Neuronal stem cell (in vitro differentiated cells): Measurements from ENCODE around the gene BLCAP.
"Not testable (repeated sequence)": the region's sequence is repeated elsewhere in the genome, so short reads cannot be mapped to it uniquely, and the experiment has no call there.

Experiments
- DNase-seq: peaks from one replicate; pipeline ENCODE4 v3.0.0-alpha.2; 2013; ENCODE audit warnings: low spot score
- H2AFZ ChIP-seq: one replicate; pipeline ENCODE4 v1.6.1; 2013; ENCODE audit warnings: mild to moderate bottlenecking, low read length, inconsistent platforms
- H2AK5ac ChIP-seq: 2 replicates; pipeline ENCODE4 v1.6.1; 2013; ENCODE audit warnings: low read depth, mild to moderate bottlenecking, inconsistent platforms, low read length, moderate library complexity, mixed read lengths
- H2BK120ac ChIP-seq: 2 replicates; pipeline ENCODE4 v1.6.1; 2013; ENCODE audit warnings: low read depth, mild to moderate bottlenecking, inconsistent platforms, low read length, moderate library complexity, mixed read lengths
- H2BK12ac ChIP-seq: one replicate; pipeline ENCODE4 v1.6.1; 2013; ENCODE audit warnings: low read length, inconsistent platforms
- H2BK15ac ChIP-seq: 2 replicates; pipeline ENCODE4 v1.6.1; 2013; ENCODE audit warnings: mild to moderate bottlenecking, low read length, inconsistent platforms, mixed read lengths
- H2BK5ac ChIP-seq: one replicate; pipeline ENCODE4 v1.6.1; 2013; ENCODE audit warnings: inconsistent platforms, mild to moderate bottlenecking, low read length, moderate library complexity
- H3K14ac ChIP-seq: one replicate; pipeline ENCODE4 v1.6.1; 2013; ENCODE audit warnings: low read length, inconsistent platforms
- H3K18ac ChIP-seq: 2 replicates; pipeline ENCODE4 v1.6.1; 2013; ENCODE audit warnings: low read length, inconsistent platforms
- H3K23ac ChIP-seq: 2 replicates; pipeline ENCODE4 v1.6.1; 2013; ENCODE audit warnings: low read depth, mild to moderate bottlenecking, mixed read lengths, low read length, inconsistent platforms; ENCODE audit not compliant: poor library complexity
- H3K27ac ChIP-seq: replicated peaks from 3 replicates; pipeline ENCODE4 v1.5.1; 2013; ENCODE audit warnings: low read length, inconsistent platforms
- H3K27me3 ChIP-seq, 3 experiments: 2 replicates each; pipeline ENCODE4 v1.6.1; 2013; ENCODE audit warnings: low read length in 3 of 3, mild to moderate bottlenecking in 2 of 3, inconsistent platforms in 1 of 3, low read depth in 1 of 3, mixed read lengths in 1 of 3, moderate library complexity in 1 of 3; ENCODE audit not compliant: control insufficient read depth in 3 of 3, insufficient read depth in 3 of 3
- H3K36me3 ChIP-seq, 2 donors: replicated peaks in 1 of 2; 2 replicates each; pipeline ENCODE4 v1.6.1; 2013; ENCODE audit warnings: low read length in 2 of 2; ENCODE audit not compliant: control insufficient read depth in 2 of 2, insufficient read depth in 2 of 2
- H3K4ac ChIP-seq: 2 replicates; pipeline ENCODE4 v1.6.1; 2013; ENCODE audit warnings: inconsistent platforms, mild to moderate bottlenecking, low read length, moderate library complexity
- H3K4me1 ChIP-seq, 2 donors: 1 replicate in 1 of 2; 2 replicates in 1 of 2; pipeline ENCODE4 v1.6.1; 2013; ENCODE audit warnings: low read length in 2 of 2, low read depth in 1 of 2; ENCODE audit not compliant: control insufficient read depth in 2 of 2, insufficient read depth in 1 of 2
- H3K4me2 ChIP-seq: one replicate; pipeline ENCODE4 v1.6.1; 2013; ENCODE audit warnings: mild to moderate bottlenecking, low read length, inconsistent platforms; ENCODE audit not compliant: insufficient read depth, poor library complexity, severe bottlenecking
- H3K4me3 ChIP-seq, 2 donors: 2 replicates each; pipeline ENCODE4 v1.5.1; 2013; ENCODE audit warnings: low read length in 2 of 2, mild to moderate bottlenecking in 2 of 2, inconsistent platforms in 1 of 2, moderate library complexity in 1 of 2
- H3K79me1 ChIP-seq: one replicate; pipeline ENCODE4 v1.6.1; 2013; ENCODE audit warnings: low read depth, mild to moderate bottlenecking, inconsistent platforms, low read length, moderate library complexity
- H3K9ac ChIP-seq: one replicate; pipeline ENCODE4 v1.6.1; 2013; ENCODE audit warnings: mild to moderate bottlenecking, low read depth, low read length, inconsistent platforms; ENCODE audit not compliant: poor library complexity
- H3K9me3 ChIP-seq, 2 donors: replicated peaks in 1 of 2; 2 replicates each; pipeline versions ENCODE3 to v1.6.1; 2013; ENCODE audit warnings: low read length in 2 of 2, mild to moderate bottlenecking in 2 of 2, inconsistent platforms in 1 of 2, low read depth in 1 of 2, mixed read lengths in 1 of 2, moderate library complexity in 1 of 2; ENCODE audit not compliant: control insufficient read depth in 2 of 2, insufficient read depth in 1 of 2
- H4K8ac ChIP-seq: one replicate; pipeline ENCODE4 v1.6.1; 2013; ENCODE audit warnings: low read depth, mild to moderate bottlenecking, inconsistent platforms, low read length, moderate library complexity
- H4K91ac ChIP-seq: one replicate; pipeline ENCODE4 v1.6.1; 2013; ENCODE audit warnings: low read length, low read depth, mild to moderate bottlenecking, inconsistent platforms; ENCODE audit not compliant: poor library complexity
- WGBS, 2 donors: extraction: QIAGEN DNeasy Blood & Tissue Kit; methylation state at CpG; one replicate each; pipeline ENCODE4 v1.1.7; 2013; ENCODE audit warnings: missing lambda C conversion rate in 2 of 2, mixed read lengths in 1 of 2; ENCODE audit not compliant: insufficient read length in 2 of 2, insufficient replicate concordance in 1 of 2; ENCODE audit errors: extremely low coverage in 2 of 2; 5-methylcytosine and 5-hydroxymethylcytosine counted together

The BLCAP gene

GRCh38 chr20:37472435-37472834, 55.2 kb downstream of the BLCAP start:
- DNase-seq, H4K91ac ChIP-seq, H3K4me3 ChIP-seq, H3K36me3 ChIP-seq, H4K8ac ChIP-seq, H3K9me3 ChIP-seq, H3K23ac ChIP-seq, H3K14ac ChIP-seq, H3K9ac ChIP-seq, H2BK15ac ChIP-seq, H3K4ac ChIP-seq, H3K4me2 ChIP-seq, H2BK5ac ChIP-seq, H2BK120ac ChIP-seq, H3K27ac ChIP-seq, H2BK12ac ChIP-seq, H3K79me1 ChIP-seq, H3K27me3 ChIP-seq, H2AFZ ChIP-seq, H3K18ac ChIP-seq: not testable (repeated sequence)
- Histone ChIP-seq H3K4me1 (peaks cover 0 to 14% of the 10 kb centered on the region in 2 donors), H2AK5ac (peak overlapping the region; percentile 81)
- no CpG with 5 or more reads among the region's 6 CpGs for WGBS, 2 donors

- H3K4me1 ChIP-seq, result peaks cover 0 to 14% of the 10 kb centered on the region in 2 donors
- DNase-seq, result no peak
Measured at GRCh38 chr20:37471741-37472235, 55.9 kb downstream of the BLCAP start.

GRCh38 chr20:37470190-37470589, 57.5 kb downstream of the BLCAP start:
- not testable (repeated sequence) for H3K36me3 ChIP-seq

More at GRCh38 chr20:37471741-37472235, 55.9 kb downstream of the BLCAP start:
- peaks cover 0 to 9% (median 0%) of the 10 kb centered on the region in 3 experiments for H3K27me3 ChIP-seq
- H3K9ac ChIP-seq, result no peak overlapping the region
- H4K8ac ChIP-seq, result no peak overlapping the region
- no peak overlapping the region for H2BK12ac ChIP-seq
- no peaks in the 10 kb centered on the region for H3K9me3 ChIP-seq
- no peak overlapping the region for H3K27ac ChIP-seq
- H3K23ac ChIP-seq, result no peak overlapping the region
- no peak overlapping the region for H3K18ac ChIP-seq
- no CpG with 5 or more reads among the region's 7 CpGs for WGBS, 2 donors
- H2AK5ac ChIP-seq, result no peak overlapping the region
- H2BK5ac ChIP-seq, result no peak overlapping the region
- no peak overlapping the region for H2BK15ac ChIP-seq
- H4K91ac ChIP-seq, result no peak overlapping the region
- H2AFZ ChIP-seq, result no peak overlapping the region
- no peaks in the 10 kb centered on the region for H3K79me1 ChIP-seq
- no peak overlapping the region for H3K4me2 ChIP-seq
- no peaks in the 10 kb centered on the region for H3K36me3 ChIP-seq
- no peak overlapping the region for H3K4ac ChIP-seq
- no peak overlapping the region for H3K4me3 ChIP-seq
- no peak overlapping the region for H3K14ac ChIP-seq
- no peak overlapping the region for H2BK120ac ChIP-seq

GRCh38 chr20:37469531-37469930, 58.1 kb downstream of the BLCAP start:
- DNase-seq, result no peak
- no peaks in the 10 kb centered on the region for H3K9me3 ChIP-seq
- H3K4ac ChIP-seq, result no peak overlapping the region
- H4K8ac ChIP-seq, result no peak overlapping the region
- no peak overlapping the region for H3K23ac ChIP-seq
- no peak overlapping the region for H2BK5ac ChIP-seq
- H2BK12ac ChIP-seq, result no peak overlapping the region
- H3K4me3 ChIP-seq, result no peak overlapping the region
- H2BK120ac ChIP-seq, result no peak overlapping the region
- H3K36me3 ChIP-seq, result no peaks in the 10 kb centered on the region
- no peak overlapping the region for H2AFZ ChIP-seq
- H3K9ac ChIP-seq, result no peak overlapping the region
- no peak overlapping the region for H3K27ac ChIP-seq
- no peak overlapping the region for H4K91ac ChIP-seq
- peaks cover 0 to 3% of the 10 kb centered on the region in 2 donors for H3K4me1 ChIP-seq
- WGBS, 2 donors, result no CpG with 5 or more reads among the region's 7 CpGs
- H3K18ac ChIP-seq, result no peak overlapping the region
- no peak overlapping the region for H3K14ac ChIP-seq
- H2BK15ac ChIP-seq, result no peak overlapping the region
- H3K4me2 ChIP-seq, result no peak overlapping the region
- no peaks in the 10 kb centered on the region for H3K79me1 ChIP-seq
- H2AK5ac ChIP-seq, result no peak overlapping the region
- peaks cover 0 to 30% (median 0%) of the 10 kb centered on the region in 3 experiments for H3K27me3 ChIP-seq

More at GRCh38 chr20:37470190-37470589, 57.5 kb downstream of the BLCAP start:
- H3K18ac ChIP-seq, H4K91ac ChIP-seq, H4K8ac ChIP-seq, H2BK5ac ChIP-seq, H3K9ac ChIP-seq, H2BK15ac ChIP-seq, H3K14ac ChIP-seq, H3K23ac ChIP-seq, H2BK12ac ChIP-seq, H3K4me2 ChIP-seq, H2BK120ac ChIP-seq, H2AFZ ChIP-seq, H3K9me3 ChIP-seq, H3K27ac ChIP-seq, H3K4me3 ChIP-seq, H2AK5ac ChIP-seq, H3K4ac ChIP-seq, H3K79me1 ChIP-seq, DNase-seq: not testable (repeated sequence)
- Histone ChIP-seq H3K27me3 (peaks cover 0 to 23% (median 0%) of the 10 kb centered on the region in 3 experiments), H3K4me1 (peaks cover 0 to 10% of the 10 kb centered on the region in 2 donors)
- WGBS, 2 donors, result no CpG with 5 or more reads among the region's 8 CpGs
